DOHH2 (cell line): ENCODE results near the gene CAV1.

ENCODE experiments used
- H3F3A ChIP-seq: fragments of 200-600 bp; sonication (generic), shearing (Covaris generic); 2 replicates; pipeline ENCODE4 v1.6.0; 2016; ENCODE audit warnings: antibody characterized with exemption, mild to moderate bottlenecking; ENCODE audit not compliant: control insufficient read depth, insufficient read depth
- H3K27ac ChIP-seq: fragments of 200-600 bp; sonication (generic); 2 replicates; pipeline ENCODE4 v1.5.1; 2014; ENCODE audit warnings: low read depth, mild to moderate bottlenecking, low read length, moderate library complexity
- H3K27me3 ChIP-seq: fragments of 200-600 bp; sonication (generic); 2 replicates; pipeline ENCODE4 v1.6.1; 2014; ENCODE audit warnings: mild to moderate bottlenecking, low read length, mixed read lengths; ENCODE audit not compliant: control insufficient read depth
- H3K36me3 ChIP-seq: fragments of 200-600 bp; sonication (generic); 2 replicates; pipeline ENCODE4 v1.6.1; 2014; ENCODE audit warnings: mild to moderate bottlenecking, low read length, moderate library complexity, mixed read lengths; ENCODE audit not compliant: control insufficient read depth
- H3K4me1 ChIP-seq: fragments of 200-600 bp; sonication (generic); 2 replicates; pipeline ENCODE4 v1.6.1; 2014; ENCODE audit warnings: mild to moderate bottlenecking, low read length, mixed read lengths; ENCODE audit not compliant: control insufficient read depth
- H3K4me2 ChIP-seq: fragments of 200-600 bp; sonication (generic); 2 replicates; pipeline ENCODE4 v1.6.0; 2014; ENCODE audit warnings: mild to moderate bottlenecking, low read length, moderate library complexity
- H3K4me3 ChIP-seq: fragments of 200-600 bp; sonication (generic); 2 replicates; pipeline ENCODE4 v1.5.1; 2014; ENCODE audit warnings: mild to moderate bottlenecking, low read length, mixed read lengths
- H3K79me2 ChIP-seq: fragments of 200-600 bp; sonication (generic); 2 replicates; pipeline ENCODE4 v1.6.1; 2014; ENCODE audit warnings: mild to moderate bottlenecking, low read length, mixed read lengths; ENCODE audit not compliant: control insufficient read depth
- H3K9me2 ChIP-seq: fragments of 200-600 bp; sonication (generic); replicated peaks from 2 replicates; pipeline ENCODE4 v1.6.1; 2014; ENCODE audit warnings: mild to moderate bottlenecking, low read length, mixed read lengths; ENCODE audit not compliant: control insufficient read depth
- H3K9me3 ChIP-seq: fragments of 200-600 bp; sonication (generic); 2 replicates; pipeline ENCODE4 v1.6.1; 2014; ENCODE audit warnings: antibody characterized with exemption, low read length, mixed read lengths; ENCODE audit not compliant: control insufficient read depth, insufficient read depth
- H4K20me1 ChIP-seq: fragments of 200-600 bp; sonication (generic); 2 replicates; pipeline ENCODE4 v1.6.0; 2014; ENCODE audit warnings: low read depth, mild to moderate bottlenecking, antibody characterized with exemption, low read length, moderate library complexity; ENCODE audit not compliant: control insufficient read depth, insufficient read depth
- CTCF ChIP-seq: fragments of 200-600 bp; sonication (generic); IDR thresholded peaks from one replicate; pipeline ENCODE4 v1.5.1; 2014; ENCODE audit warnings: antibody characterized with exemption, mild to moderate bottlenecking, low read depth, low read length; ENCODE audit not compliant: poor library complexity, severe bottlenecking
- EZH2phosphoT487 ChIP-seq: fragments of 200-600 bp; sonication (generic); IDR thresholded peaks from 2 replicates; pipeline ENCODE4 v1.6.1; 2017; ENCODE audit warnings: borderline replicate concordance, mild to moderate bottlenecking, antibody characterized with exemption, low read length, moderate library complexity, mixed read lengths

Gene CAV1

GRCh38 chr7:116501425-116502167, 23.2 kb upstream of the CAV1 start:
- H3K9me3 ChIP-seq: 0 out of 2 replicates have a peak, but pooled peaks cover 6% of the 10 kb centered on the region
- TF ChIP-seq EZH2phosphoT487 (no peak), CTCF (no peak)
- H3K36me3 ChIP-seq: no peaks in the 10 kb centered on the region
- no peaks in the 10 kb centered on the region for H3K9me2 ChIP-seq
- no peaks in the 10 kb centered on the region for H3K79me2 ChIP-seq
- no peaks in the 10 kb centered on the region for H3F3A ChIP-seq
- no peak overlapping the region for H3K4me2 ChIP-seq
- H3K27me3 ChIP-seq: peaks cover 9% of the 10 kb centered on the region; the same call in 1 of the 2 replicates
- no peaks in the 10 kb centered on the region for H3K4me1 ChIP-seq
- H4K20me1 ChIP-seq: no peaks in the 10 kb centered on the region
- H3K27ac ChIP-seq: no peak overlapping the region
- no peak overlapping the region for H3K4me3 ChIP-seq

GRCh38 chr7:116502201-116503096, 22.4 kb upstream of the CAV1 start:
- 0 out of 2 replicates have a peak, but pooled peaks cover 6% of the 10 kb centered on the region for H3K9me3 ChIP-seq
- H3K4me3 ChIP-seq: no peak overlapping the region
- H3K4me2 ChIP-seq: no peak overlapping the region
- H3K27me3 ChIP-seq: peaks cover 9% of the 10 kb centered on the region; the same call in 1 of the 2 replicates
- TF ChIP-seq EZH2phosphoT487: no peak
- TF ChIP-seq CTCF: no peak
- no peaks in the 10 kb centered on the region for H3F3A ChIP-seq
- H3K36me3 ChIP-seq: no peaks in the 10 kb centered on the region
- H3K79me2 ChIP-seq: no peaks in the 10 kb centered on the region
- no peaks in the 10 kb centered on the region for H4K20me1 ChIP-seq
- H3K4me1 ChIP-seq: no peaks in the 10 kb centered on the region
- no peak overlapping the region for H3K27ac ChIP-seq
- no peaks in the 10 kb centered on the region for H3K9me2 ChIP-seq

GRCh38 chr7:116503835-116504234, 21.0 kb upstream of the CAV1 start:
- TF ChIP-seq CTCF (no peak), EZH2phosphoT487 (no peak)
- H3K79me2 ChIP-seq: no peaks in the 10 kb centered on the region
- no peaks in the 10 kb centered on the region for H3K36me3 ChIP-seq
- H3K4me2 ChIP-seq: no peak overlapping the region
- no peaks in the 10 kb centered on the region for H3K9me2 ChIP-seq
- 0 out of 2 replicates have a peak, but pooled peaks cover 6% of the 10 kb centered on the region for H3K9me3 ChIP-seq
- H3K27me3 ChIP-seq: peaks cover 9% of the 10 kb centered on the region; the same call in 1 of the 2 replicates
- no peaks in the 10 kb centered on the region for H4K20me1 ChIP-seq
- no peak overlapping the region for H3K4me3 ChIP-seq
- H3K27ac ChIP-seq: no peak overlapping the region
- no peaks in the 10 kb centered on the region for H3K4me1 ChIP-seq
- no peaks in the 10 kb centered on the region for H3F3A ChIP-seq
